ENCODE measurements around the gene SLC25A5.
"Not testable (repeated sequence)": the region's sequence is repeated elsewhere in the genome, so short reads cannot be mapped to it uniquely, and the experiment has no call there.

SLC25A5 gene

DNA sequence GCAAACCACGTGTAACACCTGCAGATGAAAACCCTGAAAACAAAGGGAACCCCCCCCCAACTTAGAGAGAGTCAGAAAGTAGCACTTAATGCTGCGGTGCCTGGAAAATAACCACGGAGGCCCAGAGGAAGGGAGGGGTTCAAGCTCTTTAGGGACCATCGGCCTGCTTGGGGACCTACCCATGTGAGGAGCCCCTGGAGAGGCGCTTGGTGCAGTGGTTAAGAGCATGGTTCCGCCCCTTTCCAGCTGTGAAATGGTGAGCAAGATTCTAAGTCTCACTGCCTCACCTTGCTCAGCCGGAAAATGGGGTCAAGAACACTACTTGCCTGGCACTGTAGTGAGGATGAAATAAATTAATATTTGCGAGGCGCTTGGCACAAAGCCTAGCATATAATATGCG, 13.8 kb downstream of the SLC25A5 start:
- H3K4me3 ChIP-seq (replicated peaks; ENCODE audit: low read depth, low read length) = peak overlapping the region; percentile 19; the same call in 1 of the 2 replicates
- DNase-seq (ENCODE audit: extremely low read depth, low read depth) = no peak

DNA sequence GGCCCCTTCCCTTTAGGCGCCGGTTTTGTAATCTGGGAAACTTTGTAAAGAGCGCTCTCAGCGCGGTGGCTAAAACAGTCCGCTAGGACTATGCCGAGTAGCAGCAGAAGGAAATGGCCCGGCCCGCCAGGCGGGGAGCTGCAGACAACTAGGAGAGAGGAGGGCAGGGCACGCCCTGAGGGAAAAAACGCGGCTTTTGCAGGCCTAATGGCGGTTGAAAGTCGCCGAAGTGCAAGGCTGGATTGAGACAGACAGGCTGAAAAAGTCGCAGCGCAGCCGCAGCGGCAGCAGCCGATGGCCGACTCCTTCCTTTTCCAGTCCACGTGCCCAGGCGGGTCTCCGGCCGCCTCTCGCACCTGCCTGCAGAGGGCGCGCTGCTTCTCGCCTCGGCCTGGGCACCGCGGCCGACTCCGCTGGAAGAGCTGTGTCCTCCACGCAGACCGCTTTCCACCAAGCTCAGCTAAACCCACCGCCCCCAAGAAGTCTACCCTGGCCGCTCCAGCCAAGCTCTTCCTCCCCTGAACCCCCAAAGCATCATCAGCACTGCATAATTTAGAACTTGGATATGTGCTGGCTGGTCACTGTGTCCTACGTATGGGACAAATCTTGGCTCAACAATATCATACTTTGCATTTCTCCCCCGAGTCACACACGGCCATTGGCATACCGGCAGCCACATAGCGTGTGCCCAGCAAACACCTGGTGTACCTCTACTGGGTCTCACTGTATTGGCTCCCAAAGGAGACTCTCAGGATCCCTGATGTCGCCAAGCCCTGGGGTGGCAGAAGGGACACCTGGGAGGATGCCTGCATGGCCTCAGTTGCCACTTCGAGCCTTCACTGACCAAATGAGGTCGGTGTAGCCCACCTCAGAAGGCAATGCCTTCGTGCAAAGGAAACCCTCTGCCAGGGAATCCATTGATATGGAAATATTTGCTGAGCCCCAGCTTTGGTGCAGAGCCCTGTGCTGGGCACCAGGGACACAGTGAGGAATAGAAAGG, 14.5 kb downstream of the SLC25A5 start:
- TF ChIP-seq, protein P1, sequence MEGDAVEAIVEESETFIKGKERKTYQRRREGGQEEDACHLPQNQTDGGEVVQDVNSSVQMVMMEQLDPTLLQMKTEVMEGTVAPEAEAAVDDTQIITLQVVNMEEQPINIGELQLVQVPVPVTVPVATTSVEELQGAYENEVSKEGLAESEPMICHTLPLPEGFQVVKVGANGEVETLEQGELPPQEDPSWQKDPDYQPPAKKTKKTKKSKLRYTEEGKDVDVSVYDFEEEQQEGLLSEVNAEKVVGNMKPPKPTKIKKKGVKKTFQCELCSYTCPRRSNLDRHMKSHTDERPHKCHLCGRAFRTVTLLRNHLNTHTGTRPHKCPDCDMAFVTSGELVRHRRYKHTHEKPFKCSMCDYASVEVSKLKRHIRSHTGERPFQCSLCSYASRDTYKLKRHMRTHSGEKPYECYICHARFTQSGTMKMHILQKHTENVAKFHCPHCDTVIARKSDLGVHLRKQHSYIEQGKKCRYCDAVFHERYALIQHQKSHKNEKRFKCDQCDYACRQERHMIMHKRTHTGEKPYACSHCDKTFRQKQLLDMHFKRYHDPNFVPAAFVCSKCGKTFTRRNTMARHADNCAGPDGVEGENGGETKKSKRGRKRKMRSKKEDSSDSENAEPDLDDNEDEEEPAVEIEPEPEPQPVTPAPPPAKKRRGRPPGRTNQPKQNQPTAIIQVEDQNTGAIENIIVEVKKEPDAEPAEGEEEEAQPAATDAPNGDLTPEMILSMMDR (IDR thresholded peaks at IDR 0.05; ENCODE audit: low read depth, low read length, missing control alignments) = peak; percentile 62
- DNase-seq (ENCODE audit: extremely low read depth, low read depth) = no peak
- peak overlapping the region; percentile 19 for H3K4me3 ChIP-seq (replicated peaks; ENCODE audit: low read depth, low read length)

More for the DNA sequence above, 13.8 kb downstream of the SLC25A5 start:
- TF ChIP-seq, protein P1 (IDR thresholded peaks at IDR 0.05; ENCODE audit: low read depth, low read length, missing control alignments) = no peak

DNA sequence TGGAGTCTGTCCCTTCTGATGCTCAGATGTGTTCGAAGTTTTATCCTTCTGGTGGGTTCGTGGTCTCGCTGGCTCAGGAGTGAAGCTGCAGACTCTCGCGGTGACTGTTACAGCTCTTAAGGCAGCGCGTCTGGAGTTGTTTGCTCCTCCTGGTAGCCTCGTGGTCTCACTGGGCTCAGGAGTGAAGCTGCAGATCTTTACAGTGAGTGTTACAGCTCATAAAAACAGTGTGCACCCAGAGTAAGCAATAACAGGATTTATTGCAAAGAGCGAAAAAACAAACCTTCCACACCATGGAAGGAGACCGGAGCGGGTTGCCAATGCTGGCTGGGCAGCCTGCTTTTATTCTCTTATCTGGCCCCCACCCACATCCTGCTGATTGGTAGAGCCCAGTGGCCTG, 18.5 kb downstream of the SLC25A5 start:
- TF ChIP-seq, protein P1 (IDR thresholded peaks at IDR 0.05; ENCODE audit: low read depth, low read length, missing control alignments) = no peak
- no peak for DNase-seq (ENCODE audit: extremely low read depth, low read depth)
- no peak overlapping the region for H3K4me3 ChIP-seq (replicated peaks; ENCODE audit: low read depth, low read length)

DNA sequence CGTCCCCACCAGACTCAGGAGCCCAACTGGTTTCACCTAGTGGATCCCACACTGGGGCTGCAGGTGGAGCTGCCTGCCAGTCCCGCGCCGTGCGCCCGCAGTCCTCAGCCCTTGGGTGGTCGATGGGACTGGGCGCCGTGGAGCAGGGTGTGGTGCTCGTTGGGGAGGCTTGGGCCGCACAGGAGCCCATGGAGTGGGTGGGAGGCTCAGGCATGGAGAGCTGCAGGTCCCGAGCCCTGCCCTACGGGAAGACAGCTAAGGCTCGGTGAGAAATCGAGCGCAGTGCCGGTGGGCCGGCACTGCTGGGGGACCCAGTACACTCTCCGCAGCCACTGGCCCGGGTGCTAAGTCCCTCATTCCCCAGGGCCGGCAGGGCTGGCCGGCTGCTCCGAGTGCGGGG, 19.5 kb downstream of the SLC25A5 start:
- not testable (repeated sequence) for H3K4me3 ChIP-seq (replicated peaks; ENCODE audit: low read depth, low read length); DNase-seq (ENCODE audit: extremely low read depth, low read depth)

DNA sequence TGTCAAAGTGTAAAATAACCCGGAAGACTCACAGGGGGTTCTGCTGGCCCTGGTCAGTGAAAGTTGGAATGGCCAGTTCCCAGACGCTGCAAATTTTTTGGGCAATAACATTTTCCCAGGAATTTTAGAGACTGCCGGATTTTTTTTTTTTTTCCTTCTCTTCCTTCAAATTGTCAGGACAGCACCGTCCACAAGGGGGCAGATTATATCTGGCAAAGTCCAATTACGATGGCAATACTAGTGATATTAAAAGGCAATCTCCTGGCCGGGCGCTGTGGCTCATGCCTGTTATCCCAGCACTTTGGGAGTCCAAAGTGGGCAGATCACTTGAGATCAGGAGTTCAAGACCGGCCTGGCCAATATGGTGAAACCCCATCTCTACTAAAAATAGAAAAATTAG, 20.5 kb downstream of the SLC25A5 start:
- no peak overlapping the region for H3K4me3 ChIP-seq (replicated peaks; ENCODE audit: low read depth, low read length)
- no peak for DNase-seq (ENCODE audit: extremely low read depth, low read depth)
- TF ChIP-seq, protein P1 (IDR thresholded peaks at IDR 0.05; ENCODE audit: low read depth, low read length, missing control alignments) = peak; percentile 47

DNA sequence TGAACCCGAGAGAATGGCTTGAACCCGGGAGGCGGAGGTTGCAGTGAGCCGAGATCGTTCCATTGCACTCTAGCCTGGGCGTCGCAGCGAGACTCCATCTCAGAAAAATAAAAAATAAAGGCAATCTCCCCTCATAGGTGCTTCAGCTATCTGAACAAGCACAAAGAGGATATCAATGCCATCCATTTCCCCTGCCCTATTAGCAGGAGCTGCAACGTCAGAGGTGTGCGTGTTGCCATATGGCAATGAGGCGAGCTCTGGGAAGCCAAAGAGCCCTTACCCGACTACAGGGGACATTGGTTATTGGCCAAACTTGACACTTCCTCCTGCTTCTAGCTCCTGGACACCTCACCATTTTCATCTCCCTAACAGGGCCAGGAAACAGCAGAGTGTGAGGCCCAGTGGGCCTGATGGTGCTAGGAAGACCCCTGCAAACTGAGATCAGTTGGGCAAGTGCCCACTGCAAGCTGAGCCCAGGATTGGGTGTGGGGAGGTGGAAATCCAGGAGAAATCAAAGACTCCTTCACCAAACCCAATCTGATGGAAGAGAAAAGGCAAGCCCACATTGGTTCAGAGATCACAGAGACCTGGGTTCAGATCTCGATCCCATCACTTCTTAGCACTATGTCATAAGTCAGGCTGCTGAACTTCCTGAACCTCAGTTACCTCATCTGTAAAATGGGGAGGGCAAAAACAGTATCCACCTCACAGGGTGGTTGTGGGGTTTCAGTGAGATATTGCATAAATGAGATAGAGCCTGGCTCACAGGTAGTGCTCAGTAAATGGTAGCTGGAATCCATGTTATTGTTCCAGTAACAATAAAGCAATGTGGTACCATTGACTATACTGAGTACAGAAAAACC, 21.2 kb downstream of the SLC25A5 start:
- no peak overlapping the region for H3K4me3 ChIP-seq (replicated peaks; ENCODE audit: low read depth, low read length)
- DNase-seq (ENCODE audit: extremely low read depth, low read depth) = no peak
- TF ChIP-seq, protein P1 (IDR thresholded peaks at IDR 0.05; ENCODE audit: low read depth, low read length, missing control alignments) = no peak

DNA sequence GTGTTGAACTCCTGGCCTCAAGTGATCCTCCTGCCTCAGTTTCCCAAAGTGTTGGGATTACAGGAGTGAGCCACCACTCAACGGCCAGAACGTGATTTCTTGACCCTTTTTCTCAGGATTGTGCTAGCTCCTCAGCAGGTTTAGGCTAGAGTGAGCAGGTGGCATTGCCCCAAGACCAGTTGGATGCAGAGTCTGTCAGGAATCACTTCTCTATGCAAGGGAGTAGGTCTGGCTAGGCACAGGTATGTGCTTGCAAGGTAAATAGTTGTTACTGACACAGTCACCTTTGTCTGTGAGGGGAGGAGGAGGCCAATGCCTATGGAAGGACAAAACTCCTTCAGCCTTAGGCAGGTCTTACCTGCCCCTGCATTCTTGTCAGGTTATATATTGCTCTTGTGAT, 24.2 kb downstream of the SLC25A5 start:
- no peak overlapping the region for H3K4me3 ChIP-seq (replicated peaks; ENCODE audit: low read depth, low read length)
- TF ChIP-seq, protein P1 (IDR thresholded peaks at IDR 0.05; ENCODE audit: low read depth, low read length, missing control alignments) = no peak
- no peak for DNase-seq (ENCODE audit: extremely low read depth, low read depth)

DNA sequence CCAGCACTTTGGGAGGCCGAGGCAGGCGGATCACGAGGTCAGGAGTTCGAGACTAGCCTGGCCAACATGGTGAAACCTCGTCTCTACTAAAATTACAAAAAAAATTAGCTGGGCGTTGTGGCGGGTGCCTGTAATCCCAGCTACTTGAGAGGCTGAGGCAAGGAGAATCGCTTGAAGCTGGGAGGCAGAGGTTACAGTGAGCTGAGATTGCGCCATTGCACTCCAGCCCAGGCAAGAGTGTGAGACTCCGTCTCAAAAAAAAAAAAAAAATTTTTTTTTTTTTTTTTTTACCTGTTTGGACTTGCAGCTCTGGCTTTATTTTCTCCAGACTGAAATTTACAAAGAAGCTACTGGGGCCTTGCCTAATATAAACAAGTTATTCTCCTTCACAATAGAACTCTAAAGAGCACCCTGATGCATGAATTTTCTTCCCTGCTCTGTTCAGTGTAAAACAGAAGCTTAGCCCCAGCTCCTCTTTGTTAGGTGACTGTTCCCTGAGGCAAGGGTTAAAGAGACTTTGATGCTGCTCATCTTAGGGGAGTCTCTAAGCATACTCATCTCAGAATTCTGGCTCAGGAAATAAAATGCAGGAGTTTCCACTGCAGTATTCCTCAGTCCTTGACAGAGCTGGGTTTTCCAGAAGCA, 25.7 kb downstream of the SLC25A5 start:
- not testable (repeated sequence) for H3K4me3 ChIP-seq (replicated peaks; ENCODE audit: low read depth, low read length); DNase-seq (ENCODE audit: extremely low read depth, low read depth)
